ENCODE data around the gene GIMAP8. TPM values are rescaled to one million over a fixed set of nuclear protein-coding genes. Genes with fewer than 3 reads are reported as not detected.

GIMAP8 gene
- total RNA-seq, 2 donors from 2014 or later = 5.8 to 13.4 TPM

- H3K27me3 ChIP-seq (replicated peaks; ENCODE audit: insufficient read depth) = no peaks in the 10 kb centered on the region
- H3K36me3 ChIP-seq = no peaks in the 10 kb centered on the region
- no peak for ATAC-seq (ENCODE audit: insufficient number of reproducible peaks, low FRiP score, low read depth)
- peaks cover 7% of the 10 kb centered on the region for H3K9me3 ChIP-seq
- H3K4me1 ChIP-seq (ENCODE audit: control insufficient read depth in 1 of 2, low read depth in 2 of 2) = no peaks in the 10 kb centered on the region
- TF ChIP-seq CTCF (IDR thresholded peaks at IDR 0.05) = no peak
- DNase-seq (ENCODE audit: low spot score) = no peak
- H3K4me3 ChIP-seq = no peak overlapping the region
- H3K27ac ChIP-seq = no peak overlapping the region
These were observed 12.0 kb downstream of the GIMAP8 start for GRCh38 chr7:150462413-150462812.

- Histone ChIP-seq H3K27me3 (replicated peaks; ENCODE audit: insufficient read depth) (no peaks in the 10 kb centered on the region), H3K36me3 (no peaks in the 10 kb centered on the region), H3K27ac (no peak overlapping the region), H3K4me3 (no peak overlapping the region), H3K4me1 (ENCODE audit: control insufficient read depth in 1 of 2, low read depth in 2 of 2) (no peaks in the 10 kb centered on the region), H3K9me3 (peaks cover 7% of the 10 kb centered on the region)
- no peak for TF ChIP-seq CTCF (IDR thresholded peaks at IDR 0.05)
- no peak for ATAC-seq (ENCODE audit: insufficient number of reproducible peaks, low FRiP score, low read depth)
- DNase-seq (ENCODE audit: low spot score) = no peak
These were observed 13.0 kb downstream of the GIMAP8 start for GRCh38 chr7:150463461-150463860.

GRCh38 chr7:150464962-150465361 is 14.5 kb downstream of the GIMAP8 start:
- no peaks in the 10 kb centered on the region for H3K36me3 ChIP-seq
- H3K27me3 ChIP-seq (replicated peaks; ENCODE audit: insufficient read depth) = no peaks in the 10 kb centered on the region
- ATAC-seq (ENCODE audit: insufficient number of reproducible peaks, low FRiP score, low read depth) = no peak
- no peaks in the 10 kb centered on the region for H3K4me1 ChIP-seq (ENCODE audit: control insufficient read depth in 1 of 2, low read depth in 2 of 2)
- no peak for DNase-seq (ENCODE audit: low spot score)
- H3K4me3 ChIP-seq = no peak overlapping the region
- H3K9me3 ChIP-seq = peaks cover 7% of the 10 kb centered on the region
- TF ChIP-seq CTCF (IDR thresholded peaks at IDR 0.05) = no peak
- no peak overlapping the region for H3K27ac ChIP-seq

GRCh38 chr7:150465414-150465813 is 15.0 kb downstream of the GIMAP8 start:
- no peak for ATAC-seq (ENCODE audit: insufficient number of reproducible peaks, low FRiP score, low read depth)
- no peak for TF ChIP-seq CTCF (IDR thresholded peaks at IDR 0.05)
- no peaks in the 10 kb centered on the region for H3K27me3 ChIP-seq (replicated peaks; ENCODE audit: insufficient read depth)
- H3K4me1 ChIP-seq (ENCODE audit: control insufficient read depth in 1 of 2, low read depth in 2 of 2) = no peaks in the 10 kb centered on the region
- H3K4me3 ChIP-seq = no peak overlapping the region
- H3K9me3 ChIP-seq = peaks cover 7% of the 10 kb centered on the region
- H3K27ac ChIP-seq = no peak overlapping the region
- no peaks in the 10 kb centered on the region for H3K36me3 ChIP-seq
- no peak for DNase-seq (ENCODE audit: low spot score)

- no peaks in the 10 kb centered on the region for H3K4me1 ChIP-seq (ENCODE audit: control insufficient read depth in 1 of 2, low read depth in 2 of 2)
- H3K4me3 ChIP-seq = no peak overlapping the region
- no peak for ATAC-seq (ENCODE audit: insufficient number of reproducible peaks, low FRiP score, low read depth)
- no peak overlapping the region for H3K27ac ChIP-seq
- peaks cover 7% of the 10 kb centered on the region for H3K9me3 ChIP-seq
- no peak for TF ChIP-seq CTCF (IDR thresholded peaks at IDR 0.05)
- no peaks in the 10 kb centered on the region for H3K36me3 ChIP-seq
- no peak for DNase-seq (ENCODE audit: low spot score)
- H3K27me3 ChIP-seq (replicated peaks; ENCODE audit: insufficient read depth) = no peaks in the 10 kb centered on the region
These were observed 16.0 kb downstream of the GIMAP8 start for GRCh38 chr7:150466477-150466876.
